T-helper 2 cell (primary cell): ENCODE data around the gene TBPL2.
"Not testable (repeated sequence)": the region's sequence is repeated elsewhere in the genome, so short reads cannot be mapped to it uniquely, and the experiment has no call there.

Experiments
- DNase-seq, 5 experiments: peaks; one replicate each; pipeline versions ENCODE4 v3.0.0 to v3.0.0-alpha.2; 2012 to 2022
- total RNA-seq, 2 donors: gene quantifications; one replicate each; lab custom pipeline; 2026; lab: John Stamatoyannopoulos, UW

The TBPL2 gene
- total RNA-seq = 0 reads per million in 2 donors

- DNase-seq = no peak
Observed at GRCh38 chr14:55440385-55440784, at the start of gene TBPL2. TSS of gene TBPL2 (minus strand) at chr14:55440616. CDS start at chr14:55440449, 167 bp downstream.

- no peak for DNase-seq
Observed at GRCh38 chr14:55488204-55488603, 47.8 kb upstream of the TBPL2 start.

GRCh38 chr14:55482936-55483605 lies 42.7 kb upstream of the TBPL2 start:
- DNase-seq = no peak

- DNase-seq = no peak
Observed at GRCh38 chr14:55481769-55482168, 41.4 kb upstream of the TBPL2 start.

- no peak for DNase-seq
Observed at GRCh38 chr14:55477680-55478079, 37.3 kb upstream of the TBPL2 start.

GRCh38 chr14:55476448-55476847 lies 36.0 kb upstream of the TBPL2 start:
- not testable (repeated sequence) for DNase-seq

- DNase-seq = no peak
Observed at GRCh38 chr14:55473786-55474185, 33.4 kb upstream of the TBPL2 start.

- DNase-seq = no peak
Observed at GRCh38 chr14:55470025-55470424, 29.6 kb upstream of the TBPL2 start.

GRCh38 chr14:55467307-55467706 lies 26.9 kb upstream of the TBPL2 start:
- DNase-seq = no peak

GRCh38 chr14:55458800-55459515 lies 18.5 kb upstream of the TBPL2 start:
- DNase-seq = peak in 1 of 5 experiments; percentile 36

GRCh38 chr14:55457496-55457895 lies 17.1 kb upstream of the TBPL2 start:
- no peak for DNase-seq

GRCh38 chr14:55456411-55456810 lies 16.0 kb upstream of the TBPL2 start:
- DNase-seq = not testable (repeated sequence)

- no peak for DNase-seq
Observed at GRCh38 chr14:55454264-55455002, 14.0 kb upstream of the TBPL2 start.

- no peak for DNase-seq
Observed at GRCh38 chr14:55451950-55452349, 11.5 kb upstream of the TBPL2 start.

- no peak for DNase-seq
Observed at GRCh38 chr14:55451398-55451797, 11.0 kb upstream of the TBPL2 start.

- no peak for DNase-seq
Observed at GRCh38 chr14:55450987-55451386, 10.6 kb upstream of the TBPL2 start.

GRCh38 chr14:55450539-55450938 lies 10.1 kb upstream of the TBPL2 start:
- DNase-seq = no peak

- no peak for DNase-seq
Observed at GRCh38 chr14:55450124-55450523, 9.7 kb upstream of the TBPL2 start.

GRCh38 chr14:55449116-55449515 lies 8.7 kb upstream of the TBPL2 start:
- no peak for DNase-seq

- DNase-seq = no peak
Observed at GRCh38 chr14:55448141-55448614, 7.8 kb upstream of the TBPL2 start.

- no peak for DNase-seq
Observed at GRCh38 chr14:55446833-55447232, 6.4 kb upstream of the TBPL2 start.

- DNase-seq = peak in 4 of 5 experiments; percentile 11 to 53 (median 22)
Observed at GRCh38 chr14:55446127-55446736, 5.8 kb upstream of the TBPL2 start.

GRCh38 chr14:55441286-55441685 lies 870 bp upstream of the TBPL2 start:
- no peak for DNase-seq
